Measurements from ENCODE around the gene CRISPLD2.

The CRISPLD2 gene

GRCh38 chr16:84789431-84789830, 30.4 kb upstream of the CRISPLD2 start:
- Mint-ChIP-seq H3K4me3 (no peak overlapping the region), H3K27me3 (no peaks in the 10 kb centered on the region), H3K36me3 (no peaks in the 10 kb centered on the region), H3K4me1 (no peaks in the 10 kb centered on the region), H3K27ac (no peak overlapping the region), H3K9me3 (no peaks in the 10 kb centered on the region)
- CTCF ChIA-PET: no interaction called here
- no peak for DNase-seq

DNA sequence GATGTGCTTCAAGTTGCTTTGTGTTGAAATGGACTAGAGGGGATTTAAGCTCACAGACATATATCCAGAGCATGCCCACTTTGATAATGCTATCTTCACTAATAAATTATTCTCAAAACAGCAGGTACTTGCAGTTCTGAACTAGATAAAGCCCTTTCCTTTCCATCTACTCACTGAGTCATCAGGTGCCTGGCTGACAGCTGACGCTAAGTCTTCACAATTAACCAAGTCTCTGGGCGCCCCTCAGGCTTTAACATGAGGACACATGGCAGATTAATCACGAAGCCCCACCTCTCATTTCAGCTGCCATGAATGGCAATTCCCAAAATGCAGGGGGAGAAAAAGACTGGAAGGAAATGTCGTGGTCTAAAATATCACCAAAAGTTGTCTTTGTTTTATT, 29.5 kb upstream of the CRISPLD2 start:
- no peaks in the 10 kb centered on the region for H3K36me3 Mint-ChIP-seq
- no peaks in the 10 kb centered on the region for H3K4me1 Mint-ChIP-seq
- H3K9me3 Mint-ChIP-seq: no peaks in the 10 kb centered on the region
- H3K4me3 Mint-ChIP-seq: no peak overlapping the region
- DNase-seq: no peak
- CTCF ChIA-PET: interaction anchor here (0.9 kb wide), 1 partner anchor 37 kb away, joined by 3 read pairs; no protein-coding TSS in a partner anchor
- no peaks in the 10 kb centered on the region for H3K27me3 Mint-ChIP-seq
- no peak overlapping the region for H3K27ac Mint-ChIP-seq

- no peak for DNase-seq
- Mint-ChIP-seq H3K36me3 (no peaks in the 10 kb centered on the region), H3K27ac (no peak overlapping the region), H3K4me3 (no peak overlapping the region), H3K9me3 (no peaks in the 10 kb centered on the region), H3K4me1 (no peaks in the 10 kb centered on the region), H3K27me3 (no peaks in the 10 kb centered on the region)
- CTCF ChIA-PET: interaction anchor here (0.9 kb wide), 1 partner anchor 38 kb away, joined by 3 read pairs; no protein-coding TSS in a partner anchor
Observed at GRCh38 chr16:84791088-84791487, 28.7 kb upstream of the CRISPLD2 start.

DNA sequence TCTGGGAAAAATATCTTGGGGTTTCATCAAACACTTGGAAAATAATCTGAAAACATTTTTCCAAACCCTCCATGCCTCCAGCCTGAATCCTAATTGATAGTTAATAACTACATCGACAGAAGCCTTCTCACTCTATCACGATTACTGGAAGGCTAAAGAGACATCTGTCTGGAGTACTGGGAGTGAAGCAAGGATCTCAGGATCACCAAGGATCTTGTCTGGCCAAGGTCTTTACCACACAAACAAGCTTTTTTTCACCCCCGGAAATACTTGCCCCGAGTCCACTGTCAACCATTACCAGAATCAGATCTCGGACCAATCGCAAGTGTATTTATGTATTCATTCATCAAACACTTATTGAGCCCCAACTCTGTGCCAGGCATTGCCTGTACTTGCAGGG, 28.3 kb upstream of the CRISPLD2 start:
- no peak overlapping the region for H3K27ac Mint-ChIP-seq
- no peaks in the 10 kb centered on the region for H3K9me3 Mint-ChIP-seq
- H3K4me1 Mint-ChIP-seq: no peaks in the 10 kb centered on the region
- DNase-seq: no peak
- CTCF ChIA-PET: no interaction called here
- no peaks in the 10 kb centered on the region for H3K27me3 Mint-ChIP-seq
- H3K36me3 Mint-ChIP-seq: no peaks in the 10 kb centered on the region
- no peak overlapping the region for H3K4me3 Mint-ChIP-seq

GRCh38 chr16:84794186-84794585, 25.6 kb upstream of the CRISPLD2 start:
- no peaks in the 10 kb centered on the region for H3K27me3 Mint-ChIP-seq
- DNase-seq: no peak
- CTCF ChIA-PET: no interaction called here
- no peaks in the 10 kb centered on the region for H3K9me3 Mint-ChIP-seq
- H3K4me3 Mint-ChIP-seq: no peak overlapping the region
- H3K27ac Mint-ChIP-seq: no peak overlapping the region
- H3K4me1 Mint-ChIP-seq: no peaks in the 10 kb centered on the region
- H3K36me3 Mint-ChIP-seq: no peaks in the 10 kb centered on the region

DNA sequence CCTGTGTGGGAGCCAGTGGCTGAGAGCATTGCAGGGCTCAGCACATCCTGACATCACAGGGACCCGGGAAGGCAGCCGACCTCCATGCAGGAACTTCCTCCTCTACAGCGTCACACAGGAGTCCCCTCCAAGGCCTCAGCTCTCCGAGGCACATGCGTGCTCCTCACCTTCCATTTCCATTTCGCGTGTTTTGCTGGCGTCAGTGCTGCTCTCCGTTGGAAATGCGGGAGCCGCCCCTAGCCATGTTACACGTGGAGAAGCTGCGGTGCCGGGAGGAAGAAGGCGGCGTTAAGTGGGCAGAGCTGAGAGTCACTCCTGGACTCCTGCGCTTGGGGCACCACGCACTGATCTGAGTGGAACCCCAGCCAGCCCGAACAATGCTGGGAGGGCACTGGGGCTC, 25.2 kb upstream of the CRISPLD2 start:
- no peak overlapping the region for H3K4me3 Mint-ChIP-seq
- no peaks in the 10 kb centered on the region for H3K36me3 Mint-ChIP-seq
- H3K4me1 Mint-ChIP-seq: no peaks in the 10 kb centered on the region
- no peak for DNase-seq
- no peak overlapping the region for H3K27ac Mint-ChIP-seq
- CTCF ChIA-PET: no interaction called here
- no peaks in the 10 kb centered on the region for H3K27me3 Mint-ChIP-seq
- H3K9me3 Mint-ChIP-seq: no peaks in the 10 kb centered on the region

DNA sequence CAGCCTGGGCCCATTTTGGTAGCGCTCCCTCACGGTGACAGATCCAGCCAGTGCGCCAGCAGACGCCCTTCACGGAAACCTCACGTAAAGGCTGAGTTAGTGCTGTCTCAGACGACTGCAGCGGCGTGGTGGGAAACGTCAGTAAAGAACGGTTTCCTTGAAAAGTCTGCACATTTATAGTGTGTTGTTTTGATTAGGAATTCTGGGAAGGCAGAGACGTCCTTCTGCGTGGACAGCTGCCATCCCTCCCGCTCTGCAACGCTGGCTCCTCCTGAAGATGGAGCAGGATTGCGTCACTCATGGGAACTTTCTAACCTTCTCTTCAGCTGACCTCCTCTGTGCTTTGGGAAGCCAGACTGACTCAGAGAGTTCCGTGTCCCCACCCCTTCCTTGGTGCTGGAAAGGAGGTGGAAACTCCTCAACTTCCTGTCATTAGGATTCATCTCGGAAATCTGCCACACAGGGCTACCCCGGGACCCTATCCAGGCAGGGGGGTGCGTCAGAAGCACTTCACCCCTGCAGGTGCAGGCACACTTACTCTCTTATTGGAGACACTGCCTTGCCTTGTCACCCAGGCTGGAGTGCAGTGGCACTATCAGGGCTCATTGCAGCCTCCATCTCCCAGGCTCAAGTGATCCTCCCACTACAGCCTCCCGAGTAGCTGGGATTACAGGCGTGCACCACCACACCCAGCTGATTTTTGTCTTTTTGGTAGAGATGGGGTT, 24.3 kb upstream of the CRISPLD2 start:
- CTCF ChIA-PET: no interaction called here
- Mint-ChIP-seq H3K36me3 (no peaks in the 10 kb centered on the region), H3K27ac (no peak overlapping the region), H3K4me3 (no peak overlapping the region), H3K4me1 (no peaks in the 10 kb centered on the region), H3K27me3 (no peaks in the 10 kb centered on the region), H3K9me3 (no peaks in the 10 kb centered on the region)
- no peak for DNase-seq

- no peak for DNase-seq
- no peak overlapping the region for H3K27ac Mint-ChIP-seq
- peaks cover 10% of the 10 kb centered on the region for H3K27me3 Mint-ChIP-seq
- peaks cover 1% of the 10 kb centered on the region for H3K4me1 Mint-ChIP-seq
- no peaks in the 10 kb centered on the region for H3K9me3 Mint-ChIP-seq
- H3K4me3 Mint-ChIP-seq: no peak overlapping the region
- no peaks in the 10 kb centered on the region for H3K36me3 Mint-ChIP-seq
- CTCF ChIA-PET: interaction anchor here (0.6 kb wide), 1 partner anchor 15 kb away, joined by 3 read pairs; no protein-coding TSS in a partner anchor
Observed at GRCh38 chr16:84800158-84800978, 19.4 kb upstream of the CRISPLD2 start.

- CTCF ChIA-PET: no interaction called here
- no peak overlapping the region for H3K4me3 Mint-ChIP-seq
- no peaks in the 10 kb centered on the region for H3K9me3 Mint-ChIP-seq
- DNase-seq: no peak
- no peaks in the 10 kb centered on the region for H3K36me3 Mint-ChIP-seq
- H3K4me1 Mint-ChIP-seq: peaks cover 18% of the 10 kb centered on the region
- H3K27ac Mint-ChIP-seq: no peak overlapping the region
- peaks cover 27% of the 10 kb centered on the region for H3K27me3 Mint-ChIP-seq
Observed at GRCh38 chr16:84803146-84803545, 16.6 kb upstream of the CRISPLD2 start.

- CTCF ChIA-PET: interaction anchor here (0.6 kb wide), 1 partner anchor 713 kb away, joined by 4 read pairs; no protein-coding TSS in a partner anchor
- no peak overlapping the region for H3K27ac Mint-ChIP-seq
- DNase-seq: no peak
- H3K4me3 Mint-ChIP-seq: no peak overlapping the region
- H3K27me3 Mint-ChIP-seq: peaks cover 31% of the 10 kb centered on the region
- no peaks in the 10 kb centered on the region for H3K9me3 Mint-ChIP-seq
- no peaks in the 10 kb centered on the region for H3K36me3 Mint-ChIP-seq
- peaks cover 18% of the 10 kb centered on the region for H3K4me1 Mint-ChIP-seq
Observed at GRCh38 chr16:84804326-84804725, 15.5 kb upstream of the CRISPLD2 start.

DNA sequence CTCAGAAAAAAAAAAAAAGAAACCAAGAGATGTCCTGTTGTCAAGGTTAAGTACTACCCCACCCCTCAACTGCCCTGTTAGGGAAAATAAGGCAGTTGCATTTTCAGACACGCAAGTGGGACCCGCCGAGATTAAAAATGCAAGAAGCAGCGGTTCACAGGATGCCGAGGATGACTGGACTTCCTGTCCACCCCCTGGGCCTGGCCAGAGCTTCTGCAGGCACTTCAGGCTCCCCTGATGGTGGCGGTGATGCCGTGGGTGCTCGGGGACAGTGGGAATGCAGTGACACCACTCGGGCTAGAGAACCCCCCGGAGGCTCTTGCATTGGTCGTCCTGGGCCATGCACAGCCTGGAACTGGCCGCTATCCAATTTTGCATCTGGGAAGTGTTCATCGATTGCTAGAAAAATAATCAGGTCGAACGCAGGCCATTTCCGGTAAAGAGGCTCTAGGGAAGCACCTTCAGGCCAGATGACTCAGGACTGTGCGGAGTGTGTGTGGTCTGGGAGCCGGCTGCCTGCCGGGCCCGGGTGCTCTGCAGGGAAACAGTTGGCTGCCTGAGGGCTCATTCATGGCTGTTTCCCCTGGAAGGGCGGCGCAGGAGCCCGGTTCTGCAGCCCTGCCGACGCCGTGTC, 13.4 kb upstream of the CRISPLD2 start:
- Mint-ChIP-seq H3K27me3 (peaks cover 33% of the 10 kb centered on the region), H3K36me3 (no peaks in the 10 kb centered on the region), H3K9me3 (no peaks in the 10 kb centered on the region), H3K4me1 (peaks cover 33% of the 10 kb centered on the region), H3K27ac (no peak overlapping the region), H3K4me3 (no peak overlapping the region)
- peak; percentile 32 for DNase-seq
- CTCF ChIA-PET: interaction anchor here (0.6 kb wide), 1 partner anchor 50 kb away, joined by 3 read pairs; no protein-coding TSS in a partner anchor

- Mint-ChIP-seq H3K27me3 (peaks cover 34% of the 10 kb centered on the region), H3K4me3 (no peak overlapping the region), H3K27ac (no peak overlapping the region), H3K36me3 (no peaks in the 10 kb centered on the region), H3K9me3 (no peaks in the 10 kb centered on the region), H3K4me1 (peaks cover 38% of the 10 kb centered on the region)
- CTCF ChIA-PET: no interaction called here
- DNase-seq: no peak
Observed at GRCh38 chr16:84806890-84807258, 12.9 kb upstream of the CRISPLD2 start.

GRCh38 chr16:84807776-84808175, 12.0 kb upstream of the CRISPLD2 start:
- Mint-ChIP-seq H3K27ac (no peak overlapping the region), H3K9me3 (no peaks in the 10 kb centered on the region), H3K4me1 (peaks cover 39% of the 10 kb centered on the region), H3K36me3 (no peaks in the 10 kb centered on the region), H3K27me3 (peaks cover 40% of the 10 kb centered on the region), H3K4me3 (no peak overlapping the region)
- no peak for DNase-seq
- CTCF ChIA-PET: no interaction called here

DNA sequence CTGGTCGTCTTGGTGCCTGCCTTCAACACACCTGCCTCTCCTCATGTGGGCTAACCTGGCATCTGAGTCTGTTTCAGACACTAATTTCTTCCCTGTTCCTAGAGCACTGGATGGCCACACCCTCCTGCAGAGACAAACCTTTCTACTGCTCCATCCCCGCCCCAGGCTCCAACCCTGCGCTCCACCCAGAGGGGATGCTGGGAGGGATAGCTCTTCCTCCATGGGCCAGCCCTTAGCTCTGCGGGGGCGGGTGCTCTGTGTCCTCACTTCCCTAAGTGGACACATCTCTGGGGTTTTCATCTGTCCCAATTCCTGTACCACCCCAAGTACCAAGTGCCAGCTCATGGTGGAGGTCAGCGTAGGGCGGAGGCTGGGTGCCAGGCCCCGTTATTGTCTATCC, 11.0 kb upstream of the CRISPLD2 start:
- peaks cover 42% of the 10 kb centered on the region for H3K4me1 Mint-ChIP-seq
- H3K36me3 Mint-ChIP-seq: no peaks in the 10 kb centered on the region
- H3K4me3 Mint-ChIP-seq: no peak overlapping the region
- no peak for DNase-seq
- CTCF ChIA-PET: interaction anchor here (0.9 kb wide), 1 partner anchor 10 kb away, joined by 3 read pairs; no protein-coding TSS in a partner anchor
- peaks cover 51% of the 10 kb centered on the region for H3K27me3 Mint-ChIP-seq
- no peaks in the 10 kb centered on the region for H3K9me3 Mint-ChIP-seq
- peak overlapping the region; percentile 30 for H3K27ac Mint-ChIP-seq

Data from activated naive CD4-positive, alpha-beta T cell treated with anti-CD3 and anti-CD28 coated beads, Interleukin-2, amount 10 ng/mL, durations not matched to agents 7 days and 5 days (primary cell).